ENCODE data around the gene CTRB2.

CTRB2 gene

GRCh38 chr16:75226550-75227360, 19.8 kb upstream of the CTRB2 start:
- no peak overlapping the region for H3K14ac ChIP-seq (ENCODE audit: low read length)
- no peak overlapping the region for H4K91ac ChIP-seq (ENCODE audit: low read depth, low read length)
- H2BK120ac ChIP-seq (ENCODE audit: insufficient read depth, low read length, poor library complexity), result no peak overlapping the region
- no peak overlapping the region for H3K4me2 ChIP-seq (ENCODE audit: low read length)
- peak in 1 of 2 donors; percentile 30 for DNase-seq
- H3K36me3 ChIP-seq (ENCODE audit: control insufficient read depth in 1 of 2, insufficient read depth in 2 of 2, low read length in 2 of 2), result peaks cover 35 to 40% of the 10 kb centered on the region in 2 experiments
- H3K9me3 ChIP-seq (ENCODE audit: insufficient read depth, low read depth, low read length), result no peaks in the 10 kb centered on the region
- H4K8ac ChIP-seq (ENCODE audit: low read depth, low read length), result no peak overlapping the region
- H2BK12ac ChIP-seq (ENCODE audit: low read length), result no peak overlapping the region
- H3K9ac ChIP-seq (ENCODE audit: low read length), result no peak overlapping the region
- H3K4me1 ChIP-seq (ENCODE audit: control insufficient read depth in 1 of 2, insufficient read depth in 2 of 2, low read length in 2 of 2), result no peaks in the 10 kb centered on the region
- H2AK5ac ChIP-seq (ENCODE audit: low read length), result no peak overlapping the region
- H2BK5ac ChIP-seq (ENCODE audit: low read depth, low read length, poor library complexity), result no peak overlapping the region
- H3K79me2 ChIP-seq (ENCODE audit: control insufficient read depth, insufficient read depth, low read length, poor library complexity), result no peaks in the 10 kb centered on the region
- H3K4ac ChIP-seq (ENCODE audit: low read depth, low read length), result no peak overlapping the region
- H3K27ac ChIP-seq (ENCODE audit: low read depth, low read length), result no peak overlapping the region
- H3K4me3 ChIP-seq (ENCODE audit: low read depth, low read length), result no peak overlapping the region
- H3K79me1 ChIP-seq (ENCODE audit: low read length), result no peaks in the 10 kb centered on the region
- no peaks in the 10 kb centered on the region for H3K27me3 ChIP-seq (ENCODE audit: insufficient read depth, low read length)
- H3K18ac ChIP-seq (ENCODE audit: low read length), result no peak overlapping the region
- H4K12ac ChIP-seq (ENCODE audit: low read depth, low read length), result no peak overlapping the region
- H2AFZ ChIP-seq (ENCODE audit: insufficient read depth, low read length, poor library complexity), result no peak overlapping the region
- no CpG with 5 or more reads among the region's 22 CpGs for WGBS (ENCODE audit: extremely low coverage, insufficient coverage, insufficient read length)
- no peak overlapping the region for H3K23ac ChIP-seq (ENCODE audit: low read length)

DNA sequence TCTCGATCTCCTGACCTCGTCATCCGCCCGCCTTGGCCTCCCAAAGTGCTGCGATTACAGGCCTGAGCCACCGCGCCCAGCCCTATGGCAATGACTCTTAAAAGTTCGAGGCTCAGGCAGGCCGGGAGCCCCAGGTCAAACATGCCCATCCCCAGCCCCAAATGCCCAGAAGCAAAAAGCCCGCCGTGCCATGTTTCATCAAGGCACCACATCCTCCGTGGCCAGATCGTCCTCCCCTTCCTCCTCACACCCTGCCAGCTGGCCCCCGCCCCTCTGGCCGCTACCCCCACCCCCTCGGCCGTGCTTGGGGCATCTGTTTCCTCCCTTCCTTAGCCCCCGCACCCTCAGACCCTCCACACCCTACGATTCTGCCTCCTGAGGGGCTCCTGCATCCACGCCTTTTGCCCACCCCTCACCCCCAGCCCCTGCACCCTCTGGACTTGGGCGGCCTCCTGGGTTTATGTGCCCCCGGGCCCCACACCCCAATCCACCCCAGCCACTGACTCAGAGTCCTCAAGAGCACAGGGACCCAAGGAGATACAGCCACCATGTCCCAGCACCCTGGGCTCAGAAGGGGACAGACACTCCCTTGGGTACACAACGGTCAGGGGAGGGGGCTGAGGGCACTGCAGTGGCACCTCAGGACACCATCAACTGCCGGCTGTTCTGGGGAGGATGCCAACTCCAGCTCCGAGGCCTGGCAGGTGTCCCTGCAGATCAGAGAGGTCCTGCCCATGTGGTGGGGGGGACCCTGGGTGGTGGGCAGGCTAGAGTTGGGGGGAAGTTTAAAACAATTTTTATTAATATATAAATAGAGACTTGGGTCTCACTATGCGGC, 18.9 kb upstream of the CTRB2 start:
- Histone ChIP-seq H4K8ac (ENCODE audit: low read depth, low read length) (no peak overlapping the region), H3K23ac (ENCODE audit: low read length) (no peak overlapping the region), H4K12ac (ENCODE audit: low read depth, low read length) (no peak overlapping the region), H3K4ac (ENCODE audit: low read depth, low read length) (no peak overlapping the region), H3K4me3 (ENCODE audit: low read depth, low read length) (no peak overlapping the region), H3K36me3 (ENCODE audit: control insufficient read depth in 1 of 2, insufficient read depth in 2 of 2, low read length in 2 of 2) (peaks cover 33 to 38% of the 10 kb centered on the region in 2 experiments), H2BK12ac (ENCODE audit: low read length) (no peak overlapping the region), H2BK5ac (ENCODE audit: low read depth, low read length, poor library complexity) (no peak overlapping the region), H3K9ac (ENCODE audit: low read length) (no peak overlapping the region), H2AK5ac (ENCODE audit: low read length) (no peak overlapping the region), H3K27me3 (ENCODE audit: insufficient read depth, low read length) (no peaks in the 10 kb centered on the region), H2AFZ (ENCODE audit: insufficient read depth, low read length, poor library complexity) (no peak overlapping the region), H3K4me1 (ENCODE audit: control insufficient read depth in 1 of 2, insufficient read depth in 2 of 2, low read length in 2 of 2) (no peaks in the 10 kb centered on the region), H3K14ac (ENCODE audit: low read length) (no peak overlapping the region), H3K27ac (ENCODE audit: low read depth, low read length) (no peak overlapping the region), H3K18ac (ENCODE audit: low read length) (no peak overlapping the region), H3K79me1 (ENCODE audit: low read length) (no peaks in the 10 kb centered on the region), H4K91ac (ENCODE audit: low read depth, low read length) (no peak overlapping the region), H3K4me2 (ENCODE audit: low read length) (no peak overlapping the region), H3K9me3 (ENCODE audit: insufficient read depth, low read depth, low read length) (no peaks in the 10 kb centered on the region), H3K79me2 (ENCODE audit: control insufficient read depth, insufficient read depth, low read length, poor library complexity) (no peaks in the 10 kb centered on the region), H2BK120ac (ENCODE audit: insufficient read depth, low read length, poor library complexity) (no peak overlapping the region)
- WGBS (ENCODE audit: extremely low coverage, insufficient coverage, insufficient read length), result no CpG with 5 or more reads among the region's 26 CpGs
- DNase-seq, result no peak

GRCh38 chr16:75225092-75225491, 18.1 kb upstream of the CTRB2 start:
- Histone ChIP-seq H3K14ac (ENCODE audit: low read length) (no peak overlapping the region), H3K27ac (ENCODE audit: low read depth, low read length) (no peak overlapping the region), H4K8ac (ENCODE audit: low read depth, low read length) (no peak overlapping the region), H3K4ac (ENCODE audit: low read depth, low read length) (no peak overlapping the region), H2BK12ac (ENCODE audit: low read length) (no peak overlapping the region), H3K18ac (ENCODE audit: low read length) (no peak overlapping the region), H3K4me1 (ENCODE audit: control insufficient read depth in 1 of 2, insufficient read depth in 2 of 2, low read length in 2 of 2) (no peaks in the 10 kb centered on the region), H2AK5ac (ENCODE audit: low read length) (no peak overlapping the region), H3K9ac (ENCODE audit: low read length) (no peak overlapping the region), H3K79me2 (ENCODE audit: control insufficient read depth, insufficient read depth, low read length, poor library complexity) (no peaks in the 10 kb centered on the region), H3K9me3 (ENCODE audit: insufficient read depth, low read depth, low read length) (no peaks in the 10 kb centered on the region), H3K4me2 (ENCODE audit: low read length) (no peak overlapping the region), H3K4me3 (ENCODE audit: low read depth, low read length) (no peak overlapping the region), H3K36me3 (ENCODE audit: control insufficient read depth in 1 of 2, insufficient read depth in 2 of 2, low read length in 2 of 2) (peaks cover 27 to 32% of the 10 kb centered on the region in 2 experiments), H3K23ac (ENCODE audit: low read length) (no peak overlapping the region), H3K27me3 (ENCODE audit: insufficient read depth, low read length) (no peaks in the 10 kb centered on the region), H2AFZ (ENCODE audit: insufficient read depth, low read length, poor library complexity) (no peak overlapping the region), H4K91ac (ENCODE audit: low read depth, low read length) (no peak overlapping the region), H4K12ac (ENCODE audit: low read depth, low read length) (no peak overlapping the region), H2BK5ac (ENCODE audit: low read depth, low read length, poor library complexity) (no peak overlapping the region), H3K79me1 (ENCODE audit: low read length) (no peaks in the 10 kb centered on the region), H2BK120ac (ENCODE audit: insufficient read depth, low read length, poor library complexity) (no peak overlapping the region)
- no peak for DNase-seq
- WGBS (ENCODE audit: extremely low coverage, insufficient coverage, insufficient read length), result no CpG with 5 or more reads among the region's 12 CpGs

DNA sequence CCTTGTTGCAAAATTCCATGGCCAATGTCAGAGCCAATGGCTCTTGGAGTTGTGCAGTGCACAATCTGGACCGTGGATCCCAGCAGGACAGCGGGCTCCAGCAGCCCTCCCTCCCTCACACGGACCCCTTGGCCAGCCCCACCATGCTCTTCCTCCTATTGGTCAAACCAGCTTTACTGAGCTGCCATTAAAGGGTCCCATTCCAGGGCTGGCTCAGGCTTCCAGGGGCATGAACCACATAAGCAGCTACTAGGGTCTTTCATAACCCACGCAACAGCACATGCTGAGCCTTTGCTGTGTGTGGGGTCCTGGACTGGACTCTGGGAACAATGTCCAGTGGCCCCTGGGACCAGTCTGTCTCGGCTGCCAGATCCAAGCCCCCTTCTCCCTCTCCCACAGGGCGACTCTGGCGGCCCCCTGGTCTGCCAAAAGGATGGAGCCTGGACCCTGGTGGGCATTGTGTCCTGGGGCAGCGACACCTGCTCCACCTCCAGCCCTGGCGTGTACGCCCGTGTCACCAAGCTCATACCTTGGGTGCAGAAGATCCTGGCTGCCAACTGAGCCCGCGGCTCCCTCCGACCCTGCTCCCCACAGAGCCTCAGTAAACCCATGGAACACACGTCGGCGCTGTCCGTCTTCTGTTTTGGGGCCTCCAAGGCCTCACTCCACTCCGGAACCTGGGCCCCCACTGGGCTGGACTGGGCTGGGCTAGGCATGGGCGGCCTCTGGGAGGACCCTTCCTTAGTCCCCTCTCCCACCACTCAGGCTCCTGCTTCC, 17.5 kb upstream of the CTRB2 start:
- WGBS (ENCODE audit: extremely low coverage, insufficient coverage, insufficient read length), result no CpG with 5 or more reads among the region's 20 CpGs
- no peak overlapping the region for H4K91ac ChIP-seq (ENCODE audit: low read depth, low read length)
- no peaks in the 10 kb centered on the region for H3K4me1 ChIP-seq (ENCODE audit: control insufficient read depth in 1 of 2, insufficient read depth in 2 of 2, low read length in 2 of 2)
- H3K9me3 ChIP-seq (ENCODE audit: insufficient read depth, low read depth, low read length), result no peaks in the 10 kb centered on the region
- H3K36me3 ChIP-seq (ENCODE audit: control insufficient read depth in 1 of 2, insufficient read depth in 2 of 2, low read length in 2 of 2), result peaks cover 21 to 26% of the 10 kb centered on the region in 2 experiments
- no peaks in the 10 kb centered on the region for H3K79me1 ChIP-seq (ENCODE audit: low read length)
- H3K79me2 ChIP-seq (ENCODE audit: control insufficient read depth, insufficient read depth, low read length, poor library complexity), result no peaks in the 10 kb centered on the region
- no peak overlapping the region for H2BK5ac ChIP-seq (ENCODE audit: low read depth, low read length, poor library complexity)
- H2AFZ ChIP-seq (ENCODE audit: insufficient read depth, low read length, poor library complexity), result no peak overlapping the region
- H3K4ac ChIP-seq (ENCODE audit: low read depth, low read length), result no peak overlapping the region
- no peak overlapping the region for H2AK5ac ChIP-seq (ENCODE audit: low read length)
- H4K8ac ChIP-seq (ENCODE audit: low read depth, low read length), result no peak overlapping the region
- no peak for DNase-seq
- H3K27ac ChIP-seq (ENCODE audit: low read depth, low read length), result no peak overlapping the region
- H3K4me3 ChIP-seq (ENCODE audit: low read depth, low read length), result no peak overlapping the region
- no peak overlapping the region for H3K14ac ChIP-seq (ENCODE audit: low read length)
- H3K9ac ChIP-seq (ENCODE audit: low read length), result no peak overlapping the region
- H3K18ac ChIP-seq (ENCODE audit: low read length), result no peak overlapping the region
- H3K4me2 ChIP-seq (ENCODE audit: low read length), result no peak overlapping the region
- no peak overlapping the region for H2BK12ac ChIP-seq (ENCODE audit: low read length)
- no peak overlapping the region for H2BK120ac ChIP-seq (ENCODE audit: insufficient read depth, low read length, poor library complexity)
- no peak overlapping the region for H4K12ac ChIP-seq (ENCODE audit: low read depth, low read length)
- no peaks in the 10 kb centered on the region for H3K27me3 ChIP-seq (ENCODE audit: insufficient read depth, low read length)
- peak overlapping the region; percentile 29 for H3K23ac ChIP-seq (ENCODE audit: low read length)

Measured in trophoblast cell (in vitro differentiated cells and primary cell).